Femur (tissue), 1 donor: Measurements from ENCODE around the gene NTF4.
"Not testable (repeated sequence)": the region's sequence is repeated elsewhere in the genome, so short reads cannot be mapped to it uniquely, and the experiment has no call there.

Source experiments
- DNase-seq: peaks from one replicate; pipeline ENCODE4 v3.0.0-alpha.2; 2017

The NTF4 gene

GRCh38 chr19:49019242-49019932, 45.2 kb downstream of the NTF4 start:
- DNase-seq: no peak

DNA sequence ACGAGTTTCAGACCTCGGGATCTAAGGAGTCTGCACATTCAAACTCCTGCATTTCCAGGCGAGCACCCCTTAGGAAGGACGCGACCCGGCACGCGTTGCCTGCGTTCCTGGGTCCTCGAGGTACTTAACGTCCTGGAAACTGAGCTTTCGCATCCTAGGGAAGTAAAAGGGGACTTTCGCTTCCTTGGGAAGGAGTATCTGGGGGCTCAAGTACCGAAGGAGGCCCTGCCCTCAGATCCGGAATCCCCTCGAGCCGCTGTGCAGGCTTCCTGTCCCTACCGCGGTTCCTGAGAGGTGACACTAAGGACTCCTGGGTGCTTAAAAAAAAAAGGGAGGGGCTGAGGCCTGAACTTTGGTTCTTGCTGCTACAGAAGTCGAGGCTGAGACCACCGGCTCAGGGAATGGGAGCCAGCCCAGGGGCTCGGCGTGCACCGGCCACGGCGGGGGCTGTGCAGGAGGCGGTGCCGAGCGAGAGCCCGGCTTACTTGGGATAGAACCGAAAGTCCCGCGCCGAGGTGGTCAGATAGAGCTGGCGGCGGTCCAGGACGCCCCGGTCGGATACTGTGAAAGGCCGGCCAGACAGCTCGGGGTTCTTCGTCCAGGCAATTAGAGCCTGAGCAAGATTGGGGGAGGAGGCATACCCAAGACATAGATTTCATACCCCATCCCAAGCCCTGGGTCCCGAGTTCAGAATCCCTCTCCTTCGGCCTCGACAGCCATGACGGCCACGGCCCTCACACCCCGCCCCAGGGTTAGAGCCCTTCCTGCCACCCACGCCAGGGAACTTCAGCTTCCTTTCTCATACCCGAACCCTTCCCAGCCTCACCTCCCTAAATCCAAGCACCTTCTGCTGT, 46.0 kb downstream of the NTF4 start:
- DNase-seq: not testable (repeated sequence)

DNA sequence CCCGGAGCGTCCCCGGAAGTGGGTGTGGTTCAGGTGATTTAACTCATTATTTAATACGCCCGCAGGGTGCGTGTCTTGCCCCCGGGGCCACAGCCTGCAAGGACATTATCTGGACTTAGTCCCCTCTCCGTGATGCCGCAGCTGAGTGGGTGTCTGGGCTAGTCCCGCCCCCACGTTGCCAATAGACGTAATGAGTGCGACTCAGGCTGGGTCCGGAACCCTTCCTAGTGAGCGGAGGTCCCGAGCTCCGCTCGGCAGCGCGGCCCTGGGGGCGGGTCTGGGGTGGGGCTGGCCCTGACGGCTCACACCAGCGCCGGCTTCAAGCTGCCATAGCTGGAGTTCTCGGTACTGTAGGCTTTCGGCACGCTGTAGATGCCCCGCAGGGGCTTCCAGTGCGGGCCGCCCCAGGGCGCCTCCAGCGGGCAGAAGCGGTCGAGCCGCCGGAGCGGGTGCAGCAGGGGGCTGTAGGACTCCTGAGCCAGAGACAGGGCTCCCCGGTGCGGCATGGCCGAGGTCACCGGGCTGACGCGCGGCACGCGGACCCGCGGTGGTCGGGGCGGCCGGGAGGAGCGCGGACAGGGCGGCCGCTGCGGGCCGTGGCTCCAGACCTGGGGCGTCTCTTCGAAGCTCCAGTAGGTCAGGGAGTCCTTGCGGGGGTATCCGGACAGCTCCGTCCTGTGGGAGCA, 46.8 kb downstream of the NTF4 start:
- DNase-seq: peak; percentile 56

DNA sequence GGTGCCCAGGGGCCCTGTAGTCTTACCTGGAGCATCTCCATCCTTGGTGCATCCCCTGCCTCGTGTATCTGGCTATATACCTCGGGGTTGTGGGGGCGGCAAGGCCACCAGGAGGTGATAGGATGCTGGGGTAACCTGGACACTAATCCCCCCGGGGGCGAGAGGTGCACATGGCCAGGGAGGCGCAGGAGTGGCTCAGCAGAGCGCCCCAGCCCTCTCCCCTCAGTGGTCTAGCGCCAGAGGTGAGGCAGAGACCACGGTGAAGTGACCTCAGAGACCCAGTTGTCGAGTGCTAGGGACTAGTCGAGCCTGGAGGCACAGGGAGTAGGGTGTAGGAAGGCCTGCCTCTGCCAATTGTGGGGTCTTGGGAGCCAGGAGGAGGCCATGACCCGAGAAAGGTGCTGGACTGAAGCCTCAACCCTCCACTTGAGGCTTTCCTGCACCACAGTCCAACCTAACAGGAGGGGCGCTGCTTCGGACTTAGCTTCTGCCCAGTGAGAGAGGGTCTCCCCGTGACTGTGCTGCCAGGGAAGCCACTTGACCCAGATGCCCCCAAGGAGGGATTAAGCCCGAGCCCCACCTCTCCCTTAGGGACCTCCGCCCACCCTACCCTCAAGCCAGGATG, 47.5 kb downstream of the NTF4 start, which contains the start of gene LHB:
LHB (minus strand) TSS at position 51 of the 625 bp plus-strand sequence; CDS start at position 41, 10 bp downstream.
- DNase-seq: no peak

GRCh38 chr19:49016067-49016839, 48.4 kb downstream of the NTF4 start:
- DNase-seq: no peak

GRCh38 chr19:49014870-49015255, 49.8 kb downstream of the NTF4 start:
- no peak for DNase-seq

DNA sequence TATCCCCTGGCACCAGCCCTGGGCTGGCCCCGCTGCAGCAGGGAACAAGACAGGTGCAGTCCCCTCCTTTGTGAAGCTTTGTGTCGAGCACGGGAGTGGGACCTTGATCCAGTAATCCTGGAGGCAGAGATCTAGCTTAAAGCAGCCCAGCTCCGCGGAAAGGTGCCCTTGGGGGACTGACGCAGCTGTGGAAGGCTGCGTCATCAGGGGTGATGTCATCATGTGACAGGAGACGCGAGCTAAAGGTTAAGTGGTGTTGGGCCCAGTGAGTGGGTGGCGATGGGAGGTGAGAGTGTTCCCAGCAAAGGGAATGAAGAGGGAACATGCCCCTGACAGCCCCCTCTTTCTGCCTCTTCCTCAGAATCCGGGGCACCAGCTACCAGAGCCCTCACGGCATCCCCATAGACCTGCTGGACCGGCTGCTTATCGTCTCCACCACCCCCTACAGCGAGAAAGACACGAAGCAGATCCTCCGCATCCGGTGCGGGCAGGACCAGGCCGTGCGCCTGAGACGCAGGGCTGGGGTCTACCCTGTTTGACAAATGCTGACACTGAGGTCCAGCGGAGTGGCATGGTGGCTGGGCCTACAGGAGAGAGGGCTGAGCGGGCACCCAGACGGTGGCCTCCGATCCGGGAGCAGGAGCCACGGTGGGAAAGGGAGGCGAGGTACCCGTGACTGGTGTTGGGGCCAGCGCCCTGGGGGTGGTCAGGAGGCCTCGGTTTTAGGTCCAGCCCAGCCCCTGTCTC, 50.3 kb downstream of the NTF4 start:
- no peak for DNase-seq

DNA sequence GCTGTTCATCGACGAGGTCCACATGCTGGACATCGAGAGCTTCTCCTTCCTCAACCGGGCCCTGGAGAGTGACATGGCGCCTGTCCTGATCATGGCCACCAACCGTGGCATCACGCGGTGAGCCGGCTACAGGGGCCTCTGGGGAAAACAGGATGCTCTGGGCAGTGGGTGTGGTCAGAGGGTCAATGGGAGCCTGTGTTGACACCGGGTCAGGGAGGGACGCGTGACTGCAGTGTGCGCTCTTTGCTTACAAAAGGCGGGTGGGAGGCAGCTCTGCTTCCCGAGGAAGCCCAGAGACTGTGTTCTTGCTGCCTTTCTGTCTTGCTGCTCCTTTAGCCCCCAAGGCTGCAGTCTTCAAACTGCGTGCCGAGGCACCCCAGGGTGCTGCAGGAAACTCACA, 53.4 kb downstream of the NTF4 start:
- no peak for DNase-seq
